Natural killer cell (primary cell): ENCODE data around the gene SRPX2. TPM values are rescaled to one million over a fixed set of nuclear protein-coding genes. Genes with fewer than 3 reads are reported as not detected.

Experiments used
- ATAC-seq, 3 donors: fragments of 150-1000 bp in 2 of 3; fragments of 200-7000 bp in 1 of 3; cut with Tn5 transposase; 1 replicate in 1 of 3; 2 replicates in 2 of 3; pipeline ENCODE4 v1.10.0; 2021; ENCODE audit warnings: mild to moderate bottlenecking in 2 of 3, moderate library complexity in 2 of 3
- DNase-seq, 2 donors: peaks; one replicate each; pipeline versions ENCODE4 v3.0.0 to v3.0.0-alpha.2; 2013 to 2021; ENCODE audit warnings: mixed read lengths in 1 of 2
- H3K27ac ChIP-seq: one replicate; pipeline ENCODE4 v1.5.1; 2013; ENCODE audit warnings: mild to moderate bottlenecking, low read length
- H3K27me3 ChIP-seq: one replicate; pipeline ENCODE4 v1.6.1; 2013; ENCODE audit warnings: low read length; ENCODE audit not compliant: control insufficient read depth, insufficient read depth
- H3K36me3 ChIP-seq: one replicate; pipeline ENCODE4 v1.6.1; 2013; ENCODE audit warnings: low read length; ENCODE audit not compliant: control insufficient read depth, insufficient read depth
- H3K4me1 ChIP-seq: one replicate; pipeline ENCODE4 v1.6.1; 2013; ENCODE audit warnings: low read length; ENCODE audit not compliant: control insufficient read depth, insufficient read depth
- H3K4me3 ChIP-seq: one replicate; pipeline ENCODE4 v1.5.1; 2013; ENCODE audit warnings: low read length
- H3K9me3 ChIP-seq: one replicate; pipeline ENCODE4 v1.6.1; 2013; ENCODE audit warnings: low read length; ENCODE audit not compliant: control insufficient read depth, insufficient read depth
- H3K27ac Mint-ChIP-seq, 2 donors: one replicate each; pipeline ENCODE4 v1.8.0; 2022; ENCODE audit warnings: mild to moderate bottlenecking in 2 of 2, mixed read lengths in 2 of 2, moderate library complexity in 1 of 2
- H3K27me3 Mint-ChIP-seq, 2 donors: one replicate each; pipeline ENCODE4 v1.8.0; 2022; ENCODE audit warnings: low read depth in 2 of 2, mixed read lengths in 2 of 2
- H3K36me3 Mint-ChIP-seq: one replicate; pipeline ENCODE4 v1.8.0; 2022; ENCODE audit warnings: mixed read lengths
- H3K4me1 Mint-ChIP-seq, 2 donors: one replicate each; pipeline ENCODE4 v1.8.0; 2022; ENCODE audit warnings: mixed read lengths in 2 of 2
- H3K4me3 Mint-ChIP-seq: one replicate; pipeline ENCODE4 v1.8.0; 2022; ENCODE audit warnings: mild to moderate bottlenecking, moderate library complexity, mixed read lengths
- H3K9me3 Mint-ChIP-seq, 2 donors: one replicate each; pipeline ENCODE4 v1.8.0; 2022; ENCODE audit warnings: mixed read lengths in 2 of 2
- CTCF ChIP-seq: fragments of 200-600 bp; IDR thresholded peaks from one replicate; pipeline ENCODE4 v1.8.0; 2022; ENCODE audit warnings: antibody characterized with exemption
- WGBS: methylation state at CpG from one replicate; pipeline ENCODE4 v1.1.7; 2013; ENCODE audit warnings: missing lambda C conversion rate; ENCODE audit not compliant: insufficient coverage; 5-methylcytosine and 5-hydroxymethylcytosine counted together
- intact Hi-C: fragments of 100-400 bp; cut with micrococcal nuclease; formaldehyde crosslinking; loops from one replicate; pipeline ENCODE4 v1.14.2; 2022
- total RNA-seq, 4 donors: library from RNA; stranded (reverse); fragments of 120-200 nt in 1 of 4; gene quantifications; one replicate each; pipeline versions ENCODE4 v1.2.3 to v1.2.4, GENCODE V29; 2013 to 2022

Gene SRPX2
- total RNA-seq, 3 donors from 2014 or later (not counting 1 experiment from before 2014, with no cell fraction given), result not detected

GRCh38 chrX:100642290-100642689, 1.7 kb upstream of the SRPX2 start:
- H3K4me3 Mint-ChIP-seq, result no peak overlapping the region
- DNase-seq (no peak), ATAC-seq (no peak)
- no peaks in the 10 kb centered on the region for H3K36me3 ChIP-seq
- intact Hi-C loops, result no loop called here
- peaks cover 0 to 2% of the 10 kb centered on the region in 2 donors for H3K9me3 Mint-ChIP-seq
- H3K27me3 ChIP-seq, result peaks cover 2% of the 10 kb centered on the region
- H3K36me3 Mint-ChIP-seq, result no peaks in the 10 kb centered on the region
- no peaks in the 10 kb centered on the region for H3K4me1 ChIP-seq
- H3K4me1 Mint-ChIP-seq, result no peaks in the 10 kb centered on the region
- TF ChIP-seq CTCF, result no peak
- no peak overlapping the region for H3K27ac ChIP-seq
- no peak overlapping the region for H3K4me3 ChIP-seq
- no peaks in the 10 kb centered on the region for H3K9me3 ChIP-seq
- peaks cover 20 to 29% of the 10 kb centered on the region in 2 donors for H3K27me3 Mint-ChIP-seq
- 91% methylated on average over 1 of the region's 3 CpGs for WGBS
- no peak overlapping the region for H3K27ac Mint-ChIP-seq

- no peaks in the 10 kb centered on the region for H3K36me3 Mint-ChIP-seq
- H3K27ac Mint-ChIP-seq, result no peak overlapping the region
- no peak overlapping the region for H3K4me3 Mint-ChIP-seq
- H3K4me1 ChIP-seq, result no peaks in the 10 kb centered on the region
- H3K27ac ChIP-seq, result no peak overlapping the region
- no peaks in the 10 kb centered on the region for H3K27me3 ChIP-seq
- no peak overlapping the region for H3K4me3 ChIP-seq
- H3K9me3 ChIP-seq, result no peaks in the 10 kb centered on the region
- peaks cover 20 to 22% of the 10 kb centered on the region in 2 donors for H3K27me3 Mint-ChIP-seq
- no peaks in the 10 kb centered on the region for H3K36me3 ChIP-seq
- no peaks in the 10 kb centered on the region for H3K4me1 Mint-ChIP-seq
- 95% methylated on average over 9 of the region's 11 CpGs for WGBS
- DNase-seq (no peak), ATAC-seq (no peak)
- intact Hi-C loops, result no loop called here
- peaks cover 0 to 2% of the 10 kb centered on the region in 2 donors for H3K9me3 Mint-ChIP-seq
- no peak for TF ChIP-seq CTCF
Observed at GRCh38 chrX:100643212-100643611, 787 bp upstream of the SRPX2 start.

DNA sequence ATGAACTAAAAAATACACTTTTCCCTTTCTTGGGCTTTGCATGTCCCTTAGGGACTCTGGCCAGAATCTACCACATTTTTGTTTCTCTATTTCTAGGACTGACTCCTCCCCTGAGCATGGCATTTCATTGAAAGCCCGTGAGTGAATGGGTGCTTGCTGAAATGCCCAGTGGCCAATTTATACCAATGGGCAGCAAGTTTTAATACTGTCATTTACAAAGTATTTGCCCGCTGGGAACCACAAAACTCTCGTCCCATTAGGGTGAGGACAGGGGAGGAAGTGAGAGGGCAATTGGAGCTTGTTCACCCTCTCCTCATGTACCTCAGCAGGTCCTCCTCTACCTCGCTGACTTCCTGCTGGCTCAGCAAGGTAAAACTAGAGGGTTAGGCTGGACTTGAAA, 1.1 kb downstream of the SRPX2 start:
- Histone ChIP-seq H3K4me1 (no peaks in the 10 kb centered on the region), H3K4me3 (no peak overlapping the region), H3K27ac (no peak overlapping the region), H3K36me3 (no peaks in the 10 kb centered on the region), H3K9me3 (no peaks in the 10 kb centered on the region), H3K27me3 (no peaks in the 10 kb centered on the region)
- peaks cover 0 to 2% of the 10 kb centered on the region in 2 donors for H3K9me3 Mint-ChIP-seq
- no peak overlapping the region for H3K27ac Mint-ChIP-seq
- H3K27me3 Mint-ChIP-seq, result peaks cover 13 to 14% of the 10 kb centered on the region in 2 donors
- DNase-seq (no peak), ATAC-seq (no peak)
- no peaks in the 10 kb centered on the region for H3K4me1 Mint-ChIP-seq
- no peak for TF ChIP-seq CTCF
- H3K36me3 Mint-ChIP-seq, result no peaks in the 10 kb centered on the region
- 92% methylated on average over 2 of the region's 4 CpGs for WGBS
- H3K4me3 Mint-ChIP-seq, result no peak overlapping the region
- intact Hi-C loops, result no loop called here

GRCh38 chrX:100647095-100647494, 3.1 kb downstream of the SRPX2 start:
- no peaks in the 10 kb centered on the region for H3K27me3 ChIP-seq
- H3K4me3 ChIP-seq, result no peak overlapping the region
- Mint-ChIP-seq H3K27ac (no peak overlapping the region), H3K4me3 (no peak overlapping the region), H3K27me3 (peaks cover 4 to 6% of the 10 kb centered on the region in 2 donors), H3K9me3 (no peaks in the 10 kb centered on the region), H3K36me3 (no peaks in the 10 kb centered on the region), H3K4me1 (no peaks in the 10 kb centered on the region)
- ATAC-seq (no peak), DNase-seq (no peak)
- intact Hi-C loops, result no loop called here
- no CpG with 5 or more reads among the region's 1 CpG for WGBS
- H3K36me3 ChIP-seq, result no peaks in the 10 kb centered on the region
- no peak overlapping the region for H3K27ac ChIP-seq
- no peaks in the 10 kb centered on the region for H3K4me1 ChIP-seq
- H3K9me3 ChIP-seq, result no peaks in the 10 kb centered on the region
- no peak for TF ChIP-seq CTCF
